GM19463 (cell line): Measurements from ENCODE around the gene FHIT.
"Not testable (repeated sequence)": the region's sequence is repeated elsewhere in the genome, so short reads cannot be mapped to it uniquely, and the experiment has no call there.

Source experiments
- ATAC-seq: cut with Tn5 transposase; IDR thresholded peaks from one replicate; pipeline ENCODE4 v1.9.1; 2021; ENCODE audit warnings: mild to moderate bottlenecking, moderate library complexity; ENCODE audit not compliant: unreplicated experiment

FHIT gene

GRCh38 chr3:59831394-59831793 is 1419.9 kb downstream of the FHIT start:
- ATAC-seq = no peak

GRCh38 chr3:59829527-59829926 is 1421.7 kb downstream of the FHIT start:
- ATAC-seq = no peak

- no peak for ATAC-seq
Observed at GRCh38 chr3:59824876-59825275, 1426.4 kb downstream of the FHIT start.

GRCh38 chr3:59821274-59821673 is 1430.0 kb downstream of the FHIT start:
- no peak for ATAC-seq

- no peak for ATAC-seq
Observed at GRCh38 chr3:59820352-59820934, 1430.8 kb downstream of the FHIT start.

GRCh38 chr3:59818919-59819300 is 1432.3 kb downstream of the FHIT start:
- no peak for ATAC-seq

GRCh38 chr3:59818033-59818918 is 1433.0 kb downstream of the FHIT start:
- ATAC-seq = no peak

- no peak for ATAC-seq
Observed at GRCh38 chr3:59817511-59817910, 1433.7 kb downstream of the FHIT start.

- ATAC-seq = no peak
Observed at GRCh38 chr3:59816312-59816711, 1434.9 kb downstream of the FHIT start.

GRCh38 chr3:59813148-59813538 is 1438.1 kb downstream of the FHIT start:
- ATAC-seq = no peak

- ATAC-seq = no peak
Observed at GRCh38 chr3:59812237-59813147, 1438.8 kb downstream of the FHIT start.

- no peak for ATAC-seq
Observed at GRCh38 chr3:59811160-59811559, 1440.1 kb downstream of the FHIT start.

- ATAC-seq = no peak
Observed at GRCh38 chr3:59810606-59811005, 1440.6 kb downstream of the FHIT start.

GRCh38 chr3:59809710-59810444 is 1441.4 kb downstream of the FHIT start:
- ATAC-seq = no peak

GRCh38 chr3:59809016-59809415 is 1442.2 kb downstream of the FHIT start:
- no peak for ATAC-seq

GRCh38 chr3:59808446-59808845 is 1442.8 kb downstream of the FHIT start:
- no peak for ATAC-seq

GRCh38 chr3:59803268-59803667 is 1448.0 kb downstream of the FHIT start:
- no peak for ATAC-seq

- ATAC-seq = not testable (repeated sequence)
Observed at GRCh38 chr3:59802453-59802852, 1448.8 kb downstream of the FHIT start.

GRCh38 chr3:59802045-59802444 is 1449.2 kb downstream of the FHIT start:
- ATAC-seq = no peak

GRCh38 chr3:59800481-59800880 is 1450.8 kb downstream of the FHIT start:
- no peak for ATAC-seq
